NT2/D1 (cell line): Measurements from ENCODE around the gene TOMM70.
A peak's percentile ranks its signal among the peaks of the same experiment; 100 is the strongest.
"Not testable (repeated sequence)": the region's sequence is repeated elsewhere in the genome, so short reads cannot be mapped to it uniquely, and the experiment has no call there.

ENCODE experiments used
- DNase-seq: peaks from one replicate; pipeline ENCODE4 v3.0.0-alpha.2; 2011; ENCODE audit warnings: low read depth, low spot score
- H3K27me3 ChIP-seq: 2 replicates; pipeline ENCODE4 v1.6.0; 2011; ENCODE audit warnings: mild to moderate bottlenecking; ENCODE audit not compliant: insufficient read length, insufficient read depth
- H3K36me3 ChIP-seq: 2 replicates; pipeline ENCODE4 v1.6.1; 2011; ENCODE audit warnings: mild to moderate bottlenecking, low read length, mixed read lengths; ENCODE audit not compliant: insufficient read depth, insufficient read length
- H3K4me1 ChIP-seq: 2 replicates; pipeline ENCODE4 v1.5.1; 2011; ENCODE audit not compliant: insufficient read depth, insufficient read length
- H3K4me3 ChIP-seq: 2 replicates; pipeline ENCODE4 v1.5.1; 2011; ENCODE audit warnings: low read depth; ENCODE audit not compliant: insufficient read length
- H3K9ac ChIP-seq: 2 replicates; pipeline ENCODE4 v1.6.0; 2011; ENCODE audit warnings: low read depth; ENCODE audit not compliant: insufficient read length
- H3K9me3 ChIP-seq: 2 replicates; pipeline ENCODE4 v1.5.1; 2011; ENCODE audit warnings: mild to moderate bottlenecking, low read length; ENCODE audit not compliant: insufficient read depth
- SUZ12 ChIP-seq: IDR thresholded peaks from 2 replicates; pipeline ENCODE4 v1.6.1; 2011; ENCODE audit not compliant: insufficient read length, insufficient read depth; ENCODE audit errors: extremely low read depth
- YY1 ChIP-seq: IDR thresholded peaks from 2 replicates; pipeline ENCODE4 v1.6.1; 2011; ENCODE audit not compliant: insufficient read length, insufficient read depth
- ZNF274 ChIP-seq: IDR thresholded peaks from 2 replicates; pipeline ENCODE4 v1.6.1; 2011; ENCODE audit warnings: mild to moderate bottlenecking, low read depth, low read length

TOMM70 gene

DNA sequence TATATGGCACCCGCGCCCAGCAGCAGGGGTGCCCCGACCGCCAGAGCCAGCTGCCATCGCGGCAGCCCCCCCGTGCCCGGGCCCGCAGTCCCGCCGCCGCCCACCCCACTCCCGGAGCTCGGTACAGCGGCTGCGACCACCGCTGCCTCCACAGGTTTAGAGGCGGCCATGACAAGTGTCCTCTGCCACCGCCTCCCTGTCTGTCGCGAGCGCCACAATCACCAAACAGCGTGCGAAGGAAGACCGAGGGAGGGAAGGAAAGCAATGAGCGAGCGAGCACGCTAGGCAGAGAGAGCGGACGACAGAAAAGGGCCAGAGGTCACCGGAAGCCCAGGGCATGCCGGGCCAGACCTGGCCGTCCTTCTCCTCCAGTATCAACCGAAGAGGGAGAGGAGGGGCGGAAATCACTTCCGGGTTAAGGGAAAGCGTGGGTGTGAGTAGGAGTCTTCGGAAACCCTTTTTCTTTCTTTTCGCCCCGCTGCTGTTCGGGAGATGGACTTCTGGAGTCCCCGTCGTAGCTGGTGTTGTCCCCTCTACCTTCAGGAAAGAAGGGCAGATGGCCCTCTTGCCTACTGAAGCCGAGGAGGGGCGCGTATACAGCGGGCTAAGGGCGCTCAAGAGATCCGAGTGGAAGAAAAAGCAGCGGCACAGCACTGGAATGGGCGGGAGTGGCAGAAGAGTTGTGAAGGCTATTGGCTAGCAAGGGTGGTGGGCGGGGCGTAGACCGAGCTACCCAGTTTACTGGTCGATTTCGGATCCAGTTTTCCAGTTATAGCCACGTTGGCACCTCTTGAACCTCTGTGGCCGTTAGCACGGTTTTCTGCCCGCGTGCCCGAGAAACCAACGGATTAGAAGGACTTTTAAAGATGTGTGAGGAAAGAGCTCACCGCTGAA is at the start of gene TOMM70, which contains the start of gene LNP1:
TSS of gene TOMM70 (minus strand) at position 310 of the 894 bp plus-strand sequence. CDS start at position 170, 140 bp downstream.
TSS of gene LNP1 (plus strand) at position 760 of the 894 bp plus-strand sequence. CDS start 28,191 bp downstream, outside the sequence.
- peak; percentile 95 for DNase-seq
- peaks cover 14% of the 10 kb centered on the region for H3K36me3 ChIP-seq
- peak within 1 kb of the TSS; percentile 85 for H3K4me3 ChIP-seq
- no peaks in the 10 kb centered on the region for H3K27me3 ChIP-seq
- no peaks in the 10 kb centered on the region for H3K4me1 ChIP-seq
- H3K9ac ChIP-seq, result peak within 1 kb of the TSS; percentile 95
- no peak for TF ChIP-seq ZNF274
- H3K9me3 ChIP-seq, result no peaks in the 10 kb centered on the region

DNA sequence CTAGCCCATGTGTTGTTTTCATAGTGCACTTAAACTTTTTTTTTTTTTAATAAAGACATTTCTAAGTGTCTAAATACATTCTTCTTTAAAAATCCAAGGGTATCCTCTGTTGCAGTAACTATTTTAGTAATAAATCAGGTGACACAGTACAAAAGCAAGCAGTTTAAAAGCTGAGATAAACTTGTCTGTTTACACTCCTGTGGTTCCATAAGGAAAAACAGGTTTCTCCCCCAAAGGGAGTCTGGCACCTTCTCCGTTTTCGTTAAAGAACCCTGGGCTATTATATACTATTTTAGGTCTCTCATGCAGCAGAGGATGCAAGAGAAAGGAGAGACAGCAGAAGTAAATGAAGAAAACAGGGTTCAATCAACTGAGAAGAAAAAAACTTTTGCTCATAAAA is 48.3 kb upstream of the TOMM70 start:
- H3K9me3 ChIP-seq, result peaks cover 37% of the 10 kb centered on the region
- no peak overlapping the region for H3K4me3 ChIP-seq
- no peaks in the 10 kb centered on the region for H3K36me3 ChIP-seq
- H3K27me3 ChIP-seq, result no peaks in the 10 kb centered on the region
- TF ChIP-seq ZNF274 (no peak), SUZ12 (no peak), YY1 (no peak)
- H3K9ac ChIP-seq, result no peak overlapping the region
- H3K4me1 ChIP-seq, result no peaks in the 10 kb centered on the region
- DNase-seq, result no peak

DNA sequence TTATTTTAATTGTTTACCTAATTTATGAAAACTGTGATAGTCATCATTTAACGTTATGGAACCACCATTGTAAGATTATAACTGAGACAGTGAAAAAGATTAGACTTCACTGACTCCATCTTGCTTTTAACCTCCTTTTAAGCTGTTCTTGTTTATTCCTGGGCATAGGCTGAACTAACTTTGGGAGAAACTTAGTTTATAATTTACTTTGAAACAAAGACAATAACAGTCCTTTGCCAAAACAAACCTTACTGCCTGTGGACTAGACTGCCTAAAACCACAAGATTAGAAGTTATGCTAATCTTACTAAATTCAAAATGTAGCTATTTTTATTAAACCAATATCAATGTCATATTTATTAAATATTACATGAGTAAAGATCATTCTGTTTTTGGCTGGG is 47.2 kb upstream of the TOMM70 start:
- TF ChIP-seq YY1 (no peak), ZNF274 (no peak), SUZ12 (no peak)
- H3K4me1 ChIP-seq, result no peaks in the 10 kb centered on the region
- DNase-seq, result no peak

DNA sequence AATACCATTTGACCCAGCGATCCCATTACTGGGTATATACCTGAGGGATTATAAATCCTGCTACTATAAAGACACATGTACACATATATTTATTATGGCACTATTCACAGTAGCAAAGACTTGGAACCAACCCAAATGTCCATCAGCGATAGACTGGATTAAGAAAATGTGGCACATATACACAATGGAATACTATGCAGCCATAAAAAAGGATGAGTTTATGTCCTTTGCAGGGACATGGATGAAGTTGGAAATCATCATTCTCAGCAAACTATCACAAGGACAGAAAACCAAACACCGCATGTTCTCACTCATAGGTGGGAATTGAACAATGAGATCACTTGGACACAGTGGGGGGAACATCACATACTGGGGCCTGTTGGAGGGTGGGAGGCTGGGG is 46.2 kb upstream of the TOMM70 start:
- peaks cover 56% of the 10 kb centered on the region for H3K9me3 ChIP-seq
- H3K4me3 ChIP-seq, H3K9ac ChIP-seq, H3K4me1 ChIP-seq, H3K27me3 ChIP-seq, H3K36me3 ChIP-seq, DNase-seq: not testable (repeated sequence)

More for the DNA sequence above, 47.2 kb upstream of the TOMM70 start:
- H3K36me3 ChIP-seq, result no peaks in the 10 kb centered on the region
- no peak overlapping the region for H3K9ac ChIP-seq
- H3K9me3 ChIP-seq, result peaks cover 48% of the 10 kb centered on the region
- H3K27me3 ChIP-seq, result no peaks in the 10 kb centered on the region
- no peak overlapping the region for H3K4me3 ChIP-seq

DNA sequence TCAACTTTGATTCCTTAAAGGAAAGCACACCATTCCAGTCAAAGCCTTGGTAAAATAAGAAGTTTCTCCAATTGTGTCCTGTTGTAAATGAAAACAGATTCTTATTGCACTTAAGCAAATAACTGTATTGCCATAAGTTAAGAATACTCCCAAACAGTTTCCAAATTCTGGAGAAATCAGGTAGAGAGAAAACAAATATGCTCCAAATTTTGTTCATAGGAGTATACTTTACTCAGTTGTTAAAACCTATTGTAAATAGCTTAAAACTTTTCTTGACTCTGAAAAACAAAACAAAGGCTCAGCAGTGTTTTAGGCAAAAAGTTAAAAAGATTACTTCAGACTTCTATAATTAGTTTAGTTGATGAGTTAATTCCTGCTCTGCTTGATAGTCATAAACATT is 42.8 kb upstream of the TOMM70 start:
- H3K4me1 ChIP-seq, result no peaks in the 10 kb centered on the region
- no peak overlapping the region for H3K9ac ChIP-seq
- H3K4me3 ChIP-seq, result no peak overlapping the region
- H3K36me3 ChIP-seq, result no peaks in the 10 kb centered on the region
- TF ChIP-seq ZNF274 (no peak), SUZ12 (no peak)
- H3K9me3 ChIP-seq, result peaks cover 56% of the 10 kb centered on the region
- no peak for DNase-seq
- no peaks in the 10 kb centered on the region for H3K27me3 ChIP-seq

- no peak for TF ChIP-seq SUZ12
- no peak for TF ChIP-seq YY1
- no peaks in the 10 kb centered on the region for H3K4me1 ChIP-seq
- no peak overlapping the region for H3K9ac ChIP-seq
- no peak for DNase-seq
- peaks cover 35% of the 10 kb centered on the region for H3K9me3 ChIP-seq
- no peaks in the 10 kb centered on the region for H3K36me3 ChIP-seq
- H3K27me3 ChIP-seq, result no peaks in the 10 kb centered on the region
- H3K4me3 ChIP-seq, result no peak overlapping the region
Observed at GRCh38 chr3:100440895-100441294, 40.0 kb upstream of the TOMM70 start.

- Histone ChIP-seq H3K4me1 (no peaks in the 10 kb centered on the region), H3K4me3 (no peak overlapping the region), H3K36me3 (no peaks in the 10 kb centered on the region), H3K9ac (no peak overlapping the region), H3K27me3 (no peaks in the 10 kb centered on the region), H3K9me3 (peaks cover 17% of the 10 kb centered on the region)
- TF ChIP-seq SUZ12 (no peak), YY1 (no peak), ZNF274 (no peak)
- DNase-seq, result no peak
Observed at GRCh38 chr3:100438623-100438974, 37.7 kb upstream of the TOMM70 start.
